B cell (primary cell): ENCODE results near the gene FAM107B. TPM values are rescaled to one million over a fixed set of nuclear protein-coding genes. Genes with fewer than 3 reads are reported as not detected.

Experiments used
- ATAC-seq: fragments of 200-7000 bp; cut with Tn5 transposase; one replicate; pipeline ENCODE4 v1.10.0; 2021; ENCODE audit warnings: low read depth, mild to moderate bottlenecking, moderate number of reproducible peaks, moderate library complexity
- CTCF ChIA-PET: fragments of 350-600 bp; sonication (Branson Sonifier 250); formaldehyde crosslinking; loops from one replicate; lab custom pipeline; 2021; ENCODE audit warnings: antibody characterized with exemption, inconsistent platforms; lab: Charles Lee
- POLR2A ChIA-PET: fragments of 350-600 bp; sonication (Branson Sonifier 250); formaldehyde crosslinking; loops from one replicate; lab custom pipeline; 2021; ENCODE audit warnings: antibody characterized with exemption; lab: Charles Lee
- DNase-seq: peaks from one replicate; pipeline ENCODE4 v3.0.0; 2013
- H2AFZ ChIP-seq: 2 replicates; pipeline ENCODE4 v1.6.1; 2012; ENCODE audit warnings: mild to moderate bottlenecking, low read depth, low read length; ENCODE audit not compliant: insufficient read depth, poor library complexity, severe bottlenecking
- H3K27ac ChIP-seq, 2 donors: 1 replicate in 1 of 2; 2 replicates in 1 of 2; pipeline ENCODE4 v1.5.1; 2012 to 2013; ENCODE audit warnings: low read length in 2 of 2, mild to moderate bottlenecking in 2 of 2, moderate library complexity in 1 of 2
- H3K27me3 ChIP-seq, 4 experiments: fragments of 200-600 bp in 1 of 4; sonication (generic) in 1 of 4; replicated peaks in 1 of 4; 1 replicate in 2 of 4; 2 replicates in 2 of 4; pipeline versions ENCODE4 v1.6.1 to v1.7.0; 2013 to 2016; ENCODE audit warnings: low read length in 3 of 4, mild to moderate bottlenecking in 2 of 4, mixed read lengths in 1 of 4, moderate library complexity in 1 of 4; ENCODE audit not compliant: insufficient read depth in 4 of 4, control insufficient read depth in 3 of 4; ENCODE audit errors: control extremely low read depth in 1 of 4
- H3K36me3 ChIP-seq, 2 experiments: replicated peaks in 1 of 2; 1 replicate in 1 of 2; 2 replicates in 1 of 2; pipeline versions ENCODE4 v1.6.1 to v1.7.1; 2013; ENCODE audit warnings: low read length in 1 of 2; ENCODE audit not compliant: insufficient read depth in 2 of 2, control insufficient read depth in 1 of 2; ENCODE audit errors: control extremely low read depth in 1 of 2, extremely low read depth in 1 of 2
- H3K4me1 ChIP-seq, 2 donors: fragments of 200-600 bp in 1 of 2; sonication (generic) in 1 of 2; 1 replicate in 1 of 2; 2 replicates in 1 of 2; pipeline versions ENCODE4 v1.5.1 to v1.6.1; 2013 to 2017; ENCODE audit warnings: low read length in 2 of 2; ENCODE audit not compliant: control insufficient read depth in 2 of 2, insufficient read depth in 2 of 2
- H3K4me2 ChIP-seq: replicated peaks from 2 replicates; pipeline ENCODE3; 2012; ENCODE audit warnings: mild to moderate bottlenecking, low read depth, low read length; ENCODE audit not compliant: poor library complexity, severe bottlenecking
- H3K4me3 ChIP-seq, 5 experiments: fragments of 200-600 bp in 1 of 5; sonication (generic) in 1 of 5; 1 replicate in 3 of 5; 2 replicates in 2 of 5; pipeline versions ENCODE4 v1.5.1 to v1.7.0; 2011 to 2016; ENCODE audit warnings: low read length in 4 of 5, mild to moderate bottlenecking in 4 of 5, low read depth in 2 of 5, control low read depth in 1 of 5, moderate library complexity in 1 of 5; ENCODE audit not compliant: insufficient read depth in 1 of 5; ENCODE audit errors: control extremely low read depth in 1 of 5, extremely low read depth in 1 of 5
- H3K79me2 ChIP-seq: fragments of 200-600 bp; sonication (generic); one replicate; pipeline ENCODE4 v1.6.0; 2016; ENCODE audit warnings: low read length; ENCODE audit not compliant: control insufficient read depth, insufficient read depth
- H3K9ac ChIP-seq: fragments of 200-600 bp; sonication (generic); 2 replicates; pipeline ENCODE4 v1.6.1; 2017; ENCODE audit warnings: mild to moderate bottlenecking, low read length, moderate library complexity
- H3K9me3 ChIP-seq, 3 donors: one replicate each; pipeline versions ENCODE4 v1.6.1 to v1.7.1; 2013; ENCODE audit warnings: low read length in 2 of 3; ENCODE audit not compliant: control insufficient read depth in 2 of 3, insufficient read depth in 1 of 3; ENCODE audit errors: control extremely low read depth in 1 of 3
- H4K20me1 ChIP-seq: 2 replicates; pipeline ENCODE4 v1.6.0; 2012; ENCODE audit warnings: mild to moderate bottlenecking, low read length; ENCODE audit not compliant: insufficient read depth, control insufficient read depth, poor library complexity, severe bottlenecking
- H3K27ac Mint-ChIP-seq: one replicate; pipeline ENCODE4 v1.8.0; 2021; ENCODE audit warnings: mixed read lengths
- H3K27me3 Mint-ChIP-seq: one replicate; pipeline ENCODE4 v1.8.0; 2021; ENCODE audit warnings: mixed read lengths
- H3K4me1 Mint-ChIP-seq: one replicate; pipeline ENCODE4 v1.8.0; 2021; ENCODE audit warnings: mixed read lengths
- H3K4me3 Mint-ChIP-seq: one replicate; pipeline ENCODE4 v1.8.0; 2021; ENCODE audit warnings: mixed read lengths
- H3K9me3 Mint-ChIP-seq: one replicate; pipeline ENCODE4 v1.8.0; 2022; ENCODE audit warnings: mixed read lengths; ENCODE audit not compliant: insufficient read depth
- EZH2 ChIP-seq: IDR thresholded peaks from 2 replicates; pipeline ENCODE4 v1.6.1; 2012; ENCODE audit warnings: borderline replicate concordance, low read depth, mild to moderate bottlenecking, moderate library complexity, low read length; ENCODE audit not compliant: insufficient read depth, poor library complexity, severe bottlenecking
- WGBS: methylation state at CpG from one replicate; pipeline ENCODE4 v1.1.5; 2013; ENCODE audit warnings: missing lambda C conversion rate; ENCODE audit not compliant: insufficient coverage; 5-methylcytosine and 5-hydroxymethylcytosine counted together
- intact Hi-C: fragments of 100-400 bp; cut with micrococcal nuclease; formaldehyde crosslinking; loops from one replicate; pipeline ENCODE4 v1.10.0; 2022
- polyA plus RNA-seq: library from polyadenylated mRNA; depleted of rRNA; stranded (reverse); fragments of >200 nt; gene quantifications from 2 replicates; pipeline ENCODE4 v1.2.3, GENCODE V29; 2012
- total RNA-seq, 2 donors: library from RNA; stranded (reverse); fragments of 120-200 nt in 1 of 2; gene quantifications; 1 replicate in 1 of 2; 2 replicates in 1 of 2; pipeline versions ENCODE4 v1.2.3 to v1.2.4, GENCODE V29; 2013 to 2022
- TF ChIP-seq, protein P1 (sequence below): fragments of 200-600 bp; IDR thresholded peaks from one replicate; pipeline ENCODE4 v1.8.0; 2022; ENCODE audit warnings: antibody characterized with exemption, mild to moderate bottlenecking

FAM107B gene
- total and polyA plus RNA-seq, 2 donors (not counting 1 experiment from before 2014, with no cell fraction given) = 31.9 to 318 TPM

DNA sequence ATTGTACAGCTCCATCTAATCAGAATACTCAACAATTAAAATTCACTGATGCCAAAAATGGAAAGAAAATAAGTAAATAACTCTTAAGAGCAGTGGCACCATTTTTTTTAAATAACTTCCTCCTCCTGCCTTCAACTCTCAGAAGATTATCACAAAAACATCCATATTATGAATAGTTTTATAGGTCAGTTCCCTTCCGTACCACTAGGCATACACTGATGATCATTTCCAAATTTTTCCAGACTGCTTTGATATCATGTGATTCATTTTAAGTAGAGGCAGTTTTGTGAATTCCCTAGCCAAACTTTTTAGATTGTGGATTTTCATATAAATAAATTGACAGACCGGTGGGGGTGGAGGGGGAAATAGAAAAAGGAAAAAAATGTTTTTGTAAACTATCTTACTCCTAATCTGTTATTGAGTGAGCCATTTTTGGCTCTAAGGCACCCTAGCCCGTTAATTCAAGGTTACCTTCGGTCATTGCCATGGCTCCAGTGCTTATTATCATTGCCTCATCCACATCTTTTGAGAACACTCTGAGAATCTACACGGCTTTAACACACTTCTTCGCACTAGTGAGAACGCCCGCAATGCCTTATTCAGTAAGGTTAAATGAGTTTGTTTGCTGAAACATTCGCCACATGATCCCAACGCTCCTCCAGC lies 1.0 kb downstream of the FAM107B start:
- Mint-ChIP-seq H3K4me1 (peaks cover 4% of the 10 kb centered on the region), H3K9me3 (no peaks in the 10 kb centered on the region), H3K4me3 (no peak overlapping the region), H3K27ac (no peak overlapping the region), H3K27me3 (no peaks in the 10 kb centered on the region)
- H3K9ac ChIP-seq = no peak overlapping the region
- TF ChIP-seq EZH2 = no peak
- TF ChIP-seq, protein P1, sequence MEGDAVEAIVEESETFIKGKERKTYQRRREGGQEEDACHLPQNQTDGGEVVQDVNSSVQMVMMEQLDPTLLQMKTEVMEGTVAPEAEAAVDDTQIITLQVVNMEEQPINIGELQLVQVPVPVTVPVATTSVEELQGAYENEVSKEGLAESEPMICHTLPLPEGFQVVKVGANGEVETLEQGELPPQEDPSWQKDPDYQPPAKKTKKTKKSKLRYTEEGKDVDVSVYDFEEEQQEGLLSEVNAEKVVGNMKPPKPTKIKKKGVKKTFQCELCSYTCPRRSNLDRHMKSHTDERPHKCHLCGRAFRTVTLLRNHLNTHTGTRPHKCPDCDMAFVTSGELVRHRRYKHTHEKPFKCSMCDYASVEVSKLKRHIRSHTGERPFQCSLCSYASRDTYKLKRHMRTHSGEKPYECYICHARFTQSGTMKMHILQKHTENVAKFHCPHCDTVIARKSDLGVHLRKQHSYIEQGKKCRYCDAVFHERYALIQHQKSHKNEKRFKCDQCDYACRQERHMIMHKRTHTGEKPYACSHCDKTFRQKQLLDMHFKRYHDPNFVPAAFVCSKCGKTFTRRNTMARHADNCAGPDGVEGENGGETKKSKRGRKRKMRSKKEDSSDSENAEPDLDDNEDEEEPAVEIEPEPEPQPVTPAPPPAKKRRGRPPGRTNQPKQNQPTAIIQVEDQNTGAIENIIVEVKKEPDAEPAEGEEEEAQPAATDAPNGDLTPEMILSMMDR = no peak
- no peaks in the 10 kb centered on the region for H4K20me1 ChIP-seq
- no peak overlapping the region for H3K27ac ChIP-seq
- no peak overlapping the region for H3K4me3 ChIP-seq
- no peak overlapping the region for H2AFZ ChIP-seq
- H3K4me2 ChIP-seq = no peak overlapping the region
- H3K4me1 ChIP-seq = no peaks in the 10 kb centered on the region
- no peak for ATAC-seq
- H3K9me3 ChIP-seq = no peaks in the 10 kb centered on the region
- CTCF ChIA-PET = no interaction called here
- no peak for DNase-seq
- intact Hi-C loops = no loop called here
- H3K79me2 ChIP-seq = no peaks in the 10 kb centered on the region
- no peaks in the 10 kb centered on the region for H3K27me3 ChIP-seq
- H3K36me3 ChIP-seq = no peaks in the 10 kb centered on the region
- WGBS = 92% methylated on average over 6 of the region's 10 CpGs
- POLR2A ChIA-PET = no interaction called here

DNA sequence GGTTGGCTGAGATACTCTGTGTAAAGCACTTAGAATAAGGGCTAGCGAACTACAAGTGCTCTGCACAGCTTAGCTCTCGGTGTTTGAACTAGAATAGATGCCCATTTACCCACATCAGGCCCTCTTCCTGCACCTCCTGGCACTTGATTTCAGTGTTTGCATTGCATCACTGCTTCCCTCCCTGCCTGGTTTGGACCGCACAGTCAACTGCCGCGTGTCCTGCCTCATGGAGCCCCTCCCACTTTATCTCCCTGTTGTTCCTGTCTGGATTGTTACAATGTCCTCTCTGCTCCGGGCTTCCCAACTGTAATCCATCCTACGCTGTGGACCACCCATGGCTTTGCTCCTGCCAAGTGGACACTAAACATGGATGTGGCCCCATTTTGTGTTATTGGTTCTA lies 2.3 kb downstream of the FAM107B start:
- no peak overlapping the region for H3K4me3 ChIP-seq
- H3K4me2 ChIP-seq = no peak overlapping the region
- no peaks in the 10 kb centered on the region for H3K36me3 ChIP-seq
- CTCF ChIA-PET = no interaction called here
- no peaks in the 10 kb centered on the region for H3K27me3 ChIP-seq
- Mint-ChIP-seq H3K4me1 (peaks cover 6% of the 10 kb centered on the region), H3K4me3 (no peak overlapping the region), H3K9me3 (no peaks in the 10 kb centered on the region), H3K27ac (no peak overlapping the region), H3K27me3 (no peaks in the 10 kb centered on the region)
- 96% methylated on average over 6 of the region's 7 CpGs for WGBS
- H3K27ac ChIP-seq = no peak overlapping the region
- no peak overlapping the region for H3K9ac ChIP-seq
- DNase-seq = no peak
- no peak overlapping the region for H2AFZ ChIP-seq
- H3K9me3 ChIP-seq = no peaks in the 10 kb centered on the region
- no peak for ATAC-seq
- POLR2A ChIA-PET = interaction anchor here (0.7 kb wide), 1 partner anchor 27 kb away, joined by 4 read pairs; no protein-coding TSS in a partner anchor
- intact Hi-C loops = no loop called here
- peaks cover 0 to 4% of the 10 kb centered on the region in 2 donors for H3K4me1 ChIP-seq
- no peaks in the 10 kb centered on the region for H4K20me1 ChIP-seq
- H3K79me2 ChIP-seq = no peaks in the 10 kb centered on the region
- TF ChIP-seq, protein P1 = no peak
- TF ChIP-seq EZH2 = no peak
